HCT116 (cell line): ENCODE results near the gene RNF130. TPM values are rescaled to one million over a fixed set of nuclear protein-coding genes. Genes with fewer than 3 reads are reported as not detected.
"Not testable (repeated sequence)": the region's sequence is repeated elsewhere in the genome, so short reads cannot be mapped to it uniquely, and the experiment has no call there.

Experiments used
- ATAC-seq: fragments of 200-7000 bp; cut with Tn5 transposase; 2 replicates; pipeline ENCODE4 v1.9.1; 2020; ENCODE audit warnings: mild to moderate bottlenecking, moderate library complexity
- BruUV-seq: library from RNA; stranded (reverse); fragments of 400-500 nt; replicated peaks from 2 replicates; lab custom pipeline; 2021; lab: Mats Ljungman, UMichigan
- CTCF ChIA-PET: fragments of 300-600 bp; sonication (Branson Sonifier 250); formaldehyde crosslinking; loops from one replicate; lab custom pipeline; 2021; ENCODE audit warnings: antibody characterized with exemption; lab: Charles Lee
- POLR2A ChIA-PET: fragments of 300-600, 350-600 bp; sonication (Branson Sonifier 250); formaldehyde crosslinking; loops from one replicate; lab custom pipeline; 2021; ENCODE audit warnings: antibody characterized with exemption; lab: Charles Lee
- RAD21 ChIA-PET, 2 experiments: fragments of 300-600 bp; sonication (Branson Sonifier 250); formaldehyde crosslinking; loops; one replicate each; lab custom pipeline; 2023; ENCODE audit warnings: low total read pairs in 2 of 2; ENCODE audit not compliant: uncharacterized antibody in 2 of 2, unreplicated experiment in 2 of 2, low non-redundant PET in 1 of 2; lab: Charles Lee
- DNase-seq: peaks from one replicate; pipeline ENCODE4 v3.0.0-alpha.2; 2010; ENCODE audit warnings: low read depth, low spot score
- H2AFZ ChIP-seq: fragments of 200-600 bp; shearing (Covaris generic), sonication (generic); 2 replicates; pipeline ENCODE4 v1.6.1; 2017; ENCODE audit warnings: low read depth, mixed run types, mixed read lengths, antibody characterized with exemption, low read length; ENCODE audit not compliant: poor library complexity, severe bottlenecking
- H3K27ac ChIP-seq: 2 replicates; pipeline ENCODE4 v1.5.1; 2012; ENCODE audit warnings: low read depth, low read length
- H3K27me3 ChIP-seq: fragments of 200-600 bp; sonication (generic); 2 replicates; pipeline ENCODE4 v1.6.1; 2016; ENCODE audit warnings: mixed run types, low read length, mixed read lengths; ENCODE audit not compliant: insufficient read depth
- H3K36me3 ChIP-seq, 2 experiments: fragments of 200-500 bp in 1 of 2; fragments of 200-600 bp in 1 of 2; sonication (Bioruptor generic) in 1 of 2; sonication (generic) in 1 of 2; 2 replicates each; pipeline versions ENCODE4 v1.5.1 to v1.6.1; 2014 to 2016; ENCODE audit warnings: low read length in 2 of 2, inconsistent platforms in 1 of 2, mixed read lengths in 1 of 2, mixed run types in 1 of 2; ENCODE audit not compliant: insufficient read depth in 2 of 2, control insufficient read depth in 1 of 2
- H3K4me1 ChIP-seq, 2 experiments: fragments of 200-600 bp in 1 of 2; sonication (generic) in 1 of 2; 2 replicates each; pipeline versions ENCODE4 v1.5.1 to v1.6.1; 2012 to 2017; ENCODE audit warnings: low read length in 2 of 2, inconsistent platforms in 1 of 2, mild to moderate bottlenecking in 1 of 2, mixed read lengths in 1 of 2, mixed run types in 1 of 2, moderate library complexity in 1 of 2; ENCODE audit not compliant: insufficient read depth in 2 of 2, control insufficient read depth in 1 of 2
- H3K4me2 ChIP-seq: fragments of 200-600 bp; sonication (generic); 2 replicates; pipeline ENCODE4 v1.6.1; 2017; ENCODE audit warnings: mixed run types, low read length, mixed read lengths
- H3K4me3 ChIP-seq, 2 experiments: fragments of 200-600 bp in 1 of 2; sonication (generic) in 1 of 2; replicated peaks in 1 of 2; 2 replicates each; pipeline ENCODE4 v1.5.1; 2011 to 2016; ENCODE audit warnings: low read length in 2 of 2, control low read depth in 1 of 2, low read depth in 1 of 2, mild to moderate bottlenecking in 1 of 2, mixed read lengths in 1 of 2, mixed run types in 1 of 2
- H3K79me2 ChIP-seq: fragments of 200-600 bp; sonication (generic); 2 replicates; pipeline ENCODE4 v1.6.1; 2017; ENCODE audit warnings: mild to moderate bottlenecking, mixed run types, low read length, moderate library complexity, mixed read lengths; ENCODE audit not compliant: insufficient read depth
- H3K9ac ChIP-seq: fragments of 200-600 bp; sonication (generic); 2 replicates; pipeline ENCODE4 v1.6.1; 2016; ENCODE audit warnings: low read length, mixed read lengths
- H3K9me2 ChIP-seq: fragments of 200-600 bp; sonication (generic), shearing (Covaris generic); 2 replicates; pipeline ENCODE4 v1.6.1; 2017; ENCODE audit warnings: mixed run types, mild to moderate bottlenecking, moderate library complexity; ENCODE audit not compliant: insufficient read depth
- H3K9me3 ChIP-seq, 2 experiments: fragments of 200-500 bp in 1 of 2; fragments of 200-600 bp in 1 of 2; sonication (Bioruptor generic) in 1 of 2; sonication (generic) in 1 of 2; 2 replicates each; pipeline ENCODE4 v1.6.1; 2014 to 2017; ENCODE audit warnings: low read length in 2 of 2, mixed read lengths in 2 of 2, inconsistent platforms in 1 of 2, low read depth in 1 of 2, mild to moderate bottlenecking in 1 of 2, mixed run types in 1 of 2, moderate library complexity in 1 of 2; ENCODE audit not compliant: control insufficient read depth in 1 of 2, insufficient read depth in 1 of 2
- H4K20me1 ChIP-seq: fragments of 200-600 bp; sonication (generic), shearing (Covaris generic); 2 replicates; pipeline ENCODE4 v1.6.1; 2017; ENCODE audit warnings: mixed run types, mild to moderate bottlenecking, moderate library complexity; ENCODE audit not compliant: insufficient read depth
- REST ChIP-seq: IDR thresholded peaks from 2 replicates; pipeline ENCODE4 v1.6.1; 2012; ENCODE audit warnings: low read depth
- intact Hi-C: fragments of 100-400 bp; cut with micrococcal nuclease; formaldehyde crosslinking; loops from 2 replicates; pipeline ENCODE4 v1.10.0; 2022
- total RNA-seq: library from RNA; stranded (reverse); gene quantifications from one replicate; pipeline ENCODE4 v1.2.1, GENCODE V29; 2021; ENCODE audit not compliant: unreplicated experiment

The RNF130 gene
- total RNA-seq, 1 experiment from 2014 or later, result 34.9 TPM

- DNase-seq (no peak), ATAC-seq (no peak)
- peaks cover 0 to 8% of the 10 kb centered on the region in 2 experiments; a peak in 1 of 4 replicates for H3K9me3 ChIP-seq
- no peaks in the 10 kb centered on the region for H3K36me3 ChIP-seq
- no TSS peak for BruUV-seq
- no peaks in the 10 kb centered on the region for H3K79me2 ChIP-seq
- no peak overlapping the region for H3K4me2 ChIP-seq
- no peaks in the 10 kb centered on the region for H3K9me2 ChIP-seq
- H3K4me1 ChIP-seq, result no peaks in the 10 kb centered on the region
- ChIA-PET CTCF (no interaction called here), RAD21 (no interaction called here)
- H2AFZ ChIP-seq, result no peak overlapping the region
- no peaks in the 10 kb centered on the region for H3K27me3 ChIP-seq
- H3K27ac ChIP-seq, result no peak overlapping the region
- intact Hi-C loops, result no loop called here
- no peak overlapping the region for H3K9ac ChIP-seq
- TF ChIP-seq REST, result no peak
- TF ChIP-seq, all 23 proteins: peak for 0
- H4K20me1 ChIP-seq, result no peaks in the 10 kb centered on the region
- POLR2A ChIA-PET, result no interaction called here
- no peak overlapping the region for H3K4me3 ChIP-seq
These were observed 76.8 kb downstream of the RNF130 start for GRCh38 chr5:179994583-179995323.

- BruUV-seq, intact Hi-C loops, RAD21 ChIA-PET, H3K4me2 ChIP-seq, H4K20me1 ChIP-seq, CTCF ChIA-PET, POLR2A ChIA-PET, H3K36me3 ChIP-seq, H2AFZ ChIP-seq, H3K27ac ChIP-seq, ATAC-seq, H3K9me3 ChIP-seq, DNase-seq, H3K9me2 ChIP-seq, H3K79me2 ChIP-seq, H3K4me3 ChIP-seq, H3K4me1 ChIP-seq, H3K27me3 ChIP-seq, H3K9ac ChIP-seq: not testable (repeated sequence)
These were observed 78.7 kb downstream of the RNF130 start for GRCh38 chr5:179992855-179993254.
